GM21447 (cell line): Measurements from ENCODE around the gene GABBR2.

Experiments used
- ATAC-seq: cut with Tn5 transposase; IDR thresholded peaks from one replicate; pipeline ENCODE4 v1.9.1; 2021; ENCODE audit not compliant: unreplicated experiment

Gene GABBR2

DNA sequence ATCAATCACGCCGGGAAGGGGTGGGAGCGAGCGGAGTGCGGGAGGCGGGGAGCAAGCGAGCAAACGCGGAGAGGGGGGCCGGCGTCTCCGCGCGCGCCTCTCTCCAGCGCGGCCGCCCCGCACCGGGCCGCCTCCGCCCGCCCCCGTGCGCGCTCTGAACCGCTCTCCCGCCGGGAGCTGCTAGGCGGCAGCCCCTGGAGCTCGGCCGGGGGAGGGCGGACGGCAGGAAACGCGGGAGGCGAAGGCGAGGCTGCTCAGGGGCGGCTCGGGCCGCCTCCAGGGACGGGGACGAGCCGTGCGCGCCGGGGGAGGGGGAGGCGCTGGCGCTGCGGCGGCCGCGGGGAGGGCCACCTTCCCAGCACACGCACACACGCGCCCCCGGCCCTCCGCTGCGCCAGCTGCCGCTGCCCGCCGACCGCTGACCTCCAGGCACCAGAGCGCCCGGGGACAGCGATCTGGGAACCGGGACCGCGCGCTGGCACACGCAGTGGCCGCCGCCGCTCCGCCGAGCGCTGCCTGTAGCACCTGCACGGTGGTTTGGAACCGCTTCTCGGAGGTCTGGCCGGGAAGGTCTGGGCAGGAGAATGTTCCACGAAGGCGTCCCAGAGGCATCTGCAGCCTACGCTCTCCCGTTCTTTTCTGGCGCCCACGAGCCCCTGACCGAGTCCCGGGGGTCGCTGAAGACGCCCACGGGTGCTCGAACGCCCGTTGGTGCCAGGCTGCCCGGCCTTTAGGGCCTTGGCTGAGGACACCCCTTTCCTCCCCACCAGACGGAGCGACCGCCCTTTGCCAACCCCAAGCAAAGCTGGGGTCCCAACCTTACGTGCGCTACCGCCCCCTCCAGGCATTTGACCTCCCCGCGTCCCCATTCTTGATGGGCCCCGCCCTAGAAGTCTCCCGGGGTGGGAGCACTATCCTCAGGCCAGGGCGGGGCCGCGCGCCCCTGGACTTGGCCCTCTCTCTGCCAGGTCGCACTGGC lies at the start of gene GABBR2:
Gene GABBR2 (minus strand): TSS at position 3 of the 979 bp plus-strand sequence. CDS start 198 bp downstream, outside the sequence.
- no peak for ATAC-seq

DNA sequence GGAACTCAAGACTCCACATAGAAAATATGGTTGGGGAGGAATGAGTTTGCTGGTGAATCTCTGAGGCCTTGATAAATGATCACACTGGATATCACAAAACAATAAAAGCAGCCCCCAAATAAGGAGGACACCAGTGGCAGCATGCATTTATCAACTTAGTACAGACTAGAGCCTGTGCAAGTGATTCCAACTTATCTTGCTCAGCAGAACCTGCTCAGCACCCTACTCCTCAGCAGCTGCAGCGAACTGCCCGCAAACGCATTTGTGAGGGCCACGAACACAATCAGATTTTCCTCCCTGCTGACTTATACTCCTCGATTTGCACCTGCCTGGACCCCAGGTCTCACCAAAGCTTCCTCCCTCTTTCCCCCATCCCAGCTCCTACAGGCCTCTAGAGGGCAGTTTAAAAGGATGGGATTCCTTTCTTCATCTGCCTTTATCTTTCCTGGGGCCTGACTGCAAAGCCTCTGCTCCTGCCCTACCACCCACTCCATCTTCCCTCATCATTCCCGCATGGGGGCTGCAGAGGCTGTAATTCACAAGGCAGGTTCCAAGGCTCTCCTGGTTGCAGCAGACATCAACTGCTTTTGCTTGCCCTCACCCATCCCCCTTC lies 46.4 kb upstream of the GABBR2 start:
- ATAC-seq: no peak

DNA sequence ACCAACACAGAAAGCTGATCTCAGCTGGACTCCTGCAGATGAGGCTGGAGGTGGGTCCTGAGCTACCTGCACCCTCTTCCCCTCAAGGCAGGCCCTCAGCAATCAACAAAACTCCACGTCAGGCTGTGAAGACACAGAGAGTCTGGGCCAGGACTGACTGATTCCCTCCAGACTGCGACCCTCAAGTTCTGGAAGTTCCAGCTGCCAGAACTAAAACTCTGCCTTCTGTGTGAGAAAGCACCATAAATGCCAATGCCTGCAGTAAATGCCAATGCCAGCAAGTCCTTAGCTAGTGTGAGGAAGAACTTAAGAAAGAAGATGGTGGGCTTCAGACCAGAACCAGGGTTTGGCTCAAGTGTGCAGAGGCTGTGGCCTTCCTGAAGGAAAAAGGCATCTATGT lies 42.5 kb upstream of the GABBR2 start:
- no peak for ATAC-seq

DNA sequence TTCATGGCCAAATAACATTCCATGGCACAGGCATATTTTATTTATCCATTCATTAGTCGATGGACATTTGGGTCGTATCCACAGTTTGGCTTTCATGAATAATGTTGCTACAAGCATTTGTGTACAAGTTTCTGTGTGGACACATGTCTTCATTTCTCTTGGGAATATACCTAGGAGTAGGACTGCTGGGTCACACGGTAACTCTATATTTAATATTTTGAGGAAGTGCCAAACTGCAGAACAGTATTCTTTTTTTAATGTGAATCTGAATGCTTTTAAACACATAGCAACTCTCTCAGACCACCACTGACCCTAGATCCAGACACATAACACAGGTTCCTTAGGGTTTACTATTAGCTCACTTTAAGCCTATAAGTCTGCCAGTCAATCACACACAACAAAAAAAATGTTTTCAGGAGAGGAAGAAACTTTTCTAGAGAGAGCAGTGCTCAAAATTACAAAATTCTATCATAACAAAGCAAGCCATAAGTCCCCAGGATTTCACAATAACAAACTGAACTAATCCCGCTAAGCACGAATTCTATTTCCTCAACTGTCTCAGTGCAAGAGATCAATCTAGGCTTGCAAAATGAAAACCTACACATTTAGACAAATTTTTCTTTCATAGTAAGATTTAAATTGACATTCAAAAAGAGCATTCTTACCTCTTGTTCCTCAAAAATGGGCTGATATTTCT lies 41.8 kb upstream of the GABBR2 start:
- no peak for ATAC-seq

DNA sequence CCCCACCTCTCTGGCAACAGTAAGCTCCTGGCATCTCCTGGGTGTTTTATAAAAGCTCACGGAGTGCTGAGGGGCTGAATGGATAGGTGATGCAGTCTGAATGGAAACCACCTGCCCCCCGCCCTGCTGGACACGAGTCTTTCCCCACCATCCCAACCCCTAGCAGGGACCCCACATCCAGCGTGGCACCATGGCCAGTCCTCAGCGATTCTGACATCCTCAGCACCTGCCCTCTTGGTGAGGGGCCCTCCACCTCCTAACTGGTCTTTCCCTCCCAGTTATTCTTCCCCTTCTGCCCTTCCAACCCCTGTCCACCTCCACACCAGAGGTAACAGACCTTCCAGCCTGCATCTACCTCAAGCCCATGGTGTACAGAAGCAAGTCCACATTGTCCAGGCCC lies 38.7 kb upstream of the GABBR2 start:
- ATAC-seq: no peak

DNA sequence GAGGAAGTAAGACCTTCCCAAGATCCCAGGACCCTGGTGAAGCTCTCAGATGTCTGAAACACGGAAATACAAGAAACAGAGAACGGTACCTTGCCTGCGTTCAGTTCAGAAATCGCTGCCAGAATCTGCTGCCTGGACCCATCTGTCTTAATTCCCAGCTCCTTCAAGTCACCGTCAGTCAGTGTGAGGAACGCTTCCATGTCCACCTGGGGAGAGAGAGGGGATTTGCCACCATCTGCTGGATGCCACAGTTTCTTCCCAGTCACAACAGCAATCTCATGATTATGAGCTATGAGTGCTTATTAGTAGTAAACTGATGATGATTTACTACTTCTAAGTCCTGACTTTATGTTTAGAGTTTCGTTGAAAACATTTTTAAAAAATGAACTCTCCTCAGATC lies 36.7 kb upstream of the GABBR2 start:
- ATAC-seq: no peak

DNA sequence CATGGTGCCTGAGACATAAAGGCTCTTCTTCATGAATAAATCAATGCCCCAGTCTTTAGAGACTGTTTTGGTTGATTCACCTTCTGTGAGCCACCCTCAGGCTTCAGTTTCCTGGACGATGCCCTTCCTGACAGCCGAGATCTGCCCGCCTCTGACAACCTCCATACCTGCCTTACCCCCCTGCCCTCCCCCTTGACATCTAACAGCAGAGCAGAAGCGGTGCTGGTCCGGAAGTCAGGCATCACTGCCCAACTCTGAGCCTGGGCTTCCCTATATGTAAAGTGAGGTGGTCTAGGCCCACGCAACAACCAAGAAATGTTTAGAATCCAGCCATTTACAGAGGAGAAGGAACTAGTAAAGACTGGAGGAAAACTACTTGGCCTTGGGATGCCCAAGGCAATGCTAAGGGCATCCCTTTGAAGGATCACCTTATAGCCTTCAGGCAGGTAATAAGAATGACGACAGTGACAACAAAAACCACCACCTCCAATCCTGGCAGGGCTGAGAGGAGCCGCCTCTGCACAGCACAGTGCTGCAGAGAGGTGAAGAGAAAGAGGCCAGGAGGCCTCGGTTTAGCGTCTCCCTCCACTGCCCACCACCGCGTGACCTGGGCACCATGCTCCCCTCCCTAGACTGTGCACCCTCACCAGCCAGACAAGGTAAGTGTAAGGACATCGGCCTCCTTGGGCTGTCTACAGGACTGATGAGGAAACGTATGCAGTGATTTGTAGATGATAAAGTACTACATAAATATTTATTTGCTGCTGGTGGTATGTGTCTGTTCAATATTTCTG lies 35.3 kb upstream of the GABBR2 start:
- ATAC-seq: no peak

DNA sequence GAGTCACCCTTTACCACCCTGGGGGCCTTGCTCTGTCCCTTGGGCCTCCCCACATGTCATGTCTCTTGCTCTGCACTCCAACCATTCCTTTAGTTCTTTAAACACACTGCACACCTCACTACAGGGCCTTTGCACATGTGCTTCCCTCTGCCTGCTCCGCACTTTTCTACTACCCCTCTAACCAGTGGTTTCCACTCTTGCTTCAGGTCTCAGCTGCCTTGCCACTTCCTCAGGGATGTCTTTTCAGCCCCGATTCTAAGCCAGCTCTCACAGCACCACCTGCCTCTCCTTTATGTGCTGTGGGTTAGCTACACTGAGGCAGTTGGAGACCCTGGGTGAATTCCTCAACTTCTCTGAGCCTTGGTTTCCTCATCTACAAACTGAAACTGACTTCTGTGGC lies 34.6 kb upstream of the GABBR2 start:
- no peak for ATAC-seq

DNA sequence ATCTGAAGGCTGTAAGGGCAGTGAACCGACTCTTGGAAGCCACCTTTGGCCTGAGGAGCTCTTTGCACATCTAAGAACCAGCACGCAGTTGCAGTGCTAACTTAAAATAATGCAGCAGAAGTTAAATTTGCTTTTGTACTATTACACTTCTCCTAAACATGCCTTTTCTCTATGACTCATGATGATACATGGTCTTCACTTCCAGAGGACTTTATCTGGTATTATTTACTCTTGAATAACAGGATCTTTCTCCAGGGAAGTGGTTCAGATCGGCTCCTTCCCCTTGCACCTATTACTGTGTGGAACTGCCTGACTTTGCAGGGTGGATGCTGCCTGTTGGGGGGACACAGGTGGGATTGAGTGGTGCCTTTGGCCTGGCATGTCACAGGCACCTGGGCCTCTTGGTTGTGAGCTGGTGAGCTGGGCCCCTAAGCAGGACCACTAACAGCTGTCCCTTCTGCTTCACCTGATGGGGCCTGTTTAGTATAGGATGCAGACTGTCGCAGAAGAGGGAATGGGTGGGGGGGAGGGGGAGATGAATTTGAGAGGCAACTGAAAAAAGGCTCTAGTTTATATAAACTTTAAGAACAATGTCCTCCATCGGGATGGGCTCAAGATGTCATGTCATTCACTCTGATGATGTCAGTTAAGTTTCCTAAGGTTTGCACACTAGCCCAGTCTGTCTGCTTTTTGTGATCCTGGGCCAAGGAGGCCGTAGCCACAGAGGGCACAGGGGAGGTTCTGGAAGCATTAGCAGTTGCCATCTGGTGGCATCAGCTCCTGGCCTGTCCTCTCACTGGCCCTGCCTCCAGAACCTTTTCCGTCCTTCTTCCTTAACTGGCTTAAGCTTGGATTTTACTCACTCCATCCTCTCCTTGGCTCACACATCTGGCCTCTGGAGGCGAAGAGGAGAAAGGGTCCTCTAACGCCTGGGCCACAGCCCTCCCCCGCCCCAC lies 33.9 kb upstream of the GABBR2 start:
- ATAC-seq: no peak

DNA sequence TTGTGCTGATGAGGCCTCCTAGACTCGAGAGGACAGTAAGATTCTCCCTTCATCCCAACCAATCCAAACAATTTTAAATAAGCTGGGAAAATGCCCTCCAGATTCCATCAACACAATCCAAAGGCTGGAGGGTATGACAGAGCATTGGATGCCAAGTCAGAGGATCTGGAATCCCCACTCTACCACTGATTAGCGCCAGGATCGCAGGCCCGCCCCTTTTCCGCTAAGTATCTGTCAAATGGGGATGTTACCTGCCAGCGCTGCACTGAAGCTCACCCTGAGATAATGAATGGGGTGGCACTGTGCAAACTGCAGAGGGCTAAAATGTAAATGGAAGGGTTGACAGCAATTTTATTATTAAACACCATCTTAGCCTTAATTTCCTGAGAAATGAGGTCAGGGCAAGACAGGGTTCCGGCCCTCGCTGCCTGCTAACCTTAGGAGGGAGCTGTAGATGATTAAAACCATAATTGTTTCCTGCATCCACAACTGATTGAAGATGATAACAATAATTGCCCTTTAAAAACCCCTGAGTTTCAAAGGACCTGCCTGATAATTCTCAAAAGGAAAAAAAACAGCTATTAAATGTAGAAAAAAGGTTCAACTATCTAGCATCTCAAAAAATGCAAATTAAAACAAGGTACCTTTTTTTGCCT lies 31.6 kb upstream of the GABBR2 start:
- no peak for ATAC-seq

DNA sequence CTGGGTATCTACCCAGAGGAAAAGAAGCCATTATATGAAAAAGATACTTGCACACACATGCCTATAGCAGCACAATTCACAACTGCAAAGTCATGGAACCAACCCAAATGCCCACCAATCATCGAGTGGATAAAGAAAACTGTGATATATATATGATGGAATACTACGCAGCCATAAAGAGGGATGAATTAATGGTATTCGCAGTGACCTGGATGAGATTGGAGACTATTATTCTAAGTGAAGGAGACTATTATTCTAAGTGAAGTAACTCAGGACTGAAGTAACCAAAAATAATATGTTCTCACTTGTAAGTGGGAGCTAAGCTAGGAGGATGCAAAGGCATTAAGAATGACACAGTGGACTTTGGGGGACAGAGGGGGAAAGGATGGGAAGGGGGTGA lies 30.0 kb upstream of the GABBR2 start:
- no peak for ATAC-seq

DNA sequence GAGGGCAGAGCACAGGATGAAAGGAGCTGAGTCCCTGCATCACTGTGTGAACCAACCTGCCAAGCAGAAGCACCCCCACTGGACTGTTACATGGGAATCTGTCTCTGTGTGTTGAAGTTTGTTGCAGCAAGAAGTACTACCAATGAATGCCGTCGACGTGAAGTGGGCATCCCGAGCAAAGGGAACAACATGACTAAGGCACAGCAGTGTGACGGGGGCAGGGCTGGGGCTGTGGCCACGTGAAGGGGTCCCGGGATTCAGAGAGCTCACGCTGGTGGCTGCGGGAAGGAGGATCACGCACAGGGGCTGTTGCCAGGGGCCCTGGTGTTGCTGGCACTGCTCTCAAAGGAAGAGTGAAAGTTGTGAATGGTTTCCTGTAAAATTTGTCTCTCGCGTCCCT lies 27.5 kb upstream of the GABBR2 start:
- no peak for ATAC-seq

DNA sequence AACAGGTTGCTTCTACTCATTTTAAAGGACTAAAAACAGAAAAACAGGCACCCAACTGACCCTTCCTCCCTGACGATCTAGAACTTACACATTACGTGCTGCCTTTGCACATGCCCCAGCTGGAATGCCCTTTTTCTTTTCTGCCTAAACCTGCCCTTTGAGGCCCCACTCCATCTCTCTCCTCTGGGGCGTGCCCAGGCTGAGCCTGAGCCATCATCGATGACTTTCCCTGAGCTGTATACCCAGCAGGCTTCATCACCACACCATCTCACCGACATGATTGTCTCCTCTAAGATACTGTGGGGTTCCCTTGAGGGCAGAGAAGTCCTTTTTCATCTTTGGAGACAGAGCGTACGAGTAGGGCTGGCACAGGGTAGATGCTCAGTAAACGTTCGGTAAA lies 24.1 kb upstream of the GABBR2 start:
- no peak for ATAC-seq

DNA sequence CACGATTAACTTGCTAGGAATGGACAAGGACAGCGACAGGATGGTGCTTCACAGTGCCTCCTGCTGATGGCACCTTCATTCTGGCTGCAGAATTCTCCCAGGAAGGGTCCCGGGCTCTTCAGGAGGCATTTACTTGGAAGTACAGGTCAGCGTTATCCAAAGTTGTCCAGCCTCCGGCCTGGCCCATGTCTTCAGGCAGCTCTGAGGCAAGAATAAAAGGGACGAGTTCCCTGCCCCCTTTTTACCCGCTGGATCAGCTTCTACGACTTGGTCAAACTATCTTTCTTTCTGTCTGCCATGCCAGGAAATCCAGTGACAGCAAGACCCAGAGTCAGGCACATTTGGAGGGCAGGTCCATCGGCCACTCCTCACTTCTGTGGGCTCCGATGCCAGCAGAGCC lies 23.4 kb upstream of the GABBR2 start:
- no peak for ATAC-seq

DNA sequence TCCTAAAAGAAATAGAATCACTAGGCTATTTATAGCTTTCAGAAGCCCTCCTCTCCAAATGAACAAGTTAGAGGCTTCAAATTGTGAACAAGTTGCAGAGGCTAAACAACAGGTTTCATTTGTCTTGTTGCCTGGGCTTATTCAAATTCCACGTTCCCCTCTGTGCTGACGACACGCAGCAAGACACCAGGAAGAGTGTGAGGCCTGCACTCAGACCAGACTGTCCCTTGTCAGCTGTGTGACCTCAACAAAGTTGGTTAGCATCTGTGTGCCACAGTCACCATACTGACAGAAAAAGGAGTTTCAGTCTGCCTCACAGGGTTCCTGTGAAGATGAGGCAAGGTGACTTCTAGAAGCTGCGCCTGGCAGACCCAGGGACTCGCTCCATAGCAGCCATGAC lies 22.1 kb upstream of the GABBR2 start:
- ATAC-seq: no peak

DNA sequence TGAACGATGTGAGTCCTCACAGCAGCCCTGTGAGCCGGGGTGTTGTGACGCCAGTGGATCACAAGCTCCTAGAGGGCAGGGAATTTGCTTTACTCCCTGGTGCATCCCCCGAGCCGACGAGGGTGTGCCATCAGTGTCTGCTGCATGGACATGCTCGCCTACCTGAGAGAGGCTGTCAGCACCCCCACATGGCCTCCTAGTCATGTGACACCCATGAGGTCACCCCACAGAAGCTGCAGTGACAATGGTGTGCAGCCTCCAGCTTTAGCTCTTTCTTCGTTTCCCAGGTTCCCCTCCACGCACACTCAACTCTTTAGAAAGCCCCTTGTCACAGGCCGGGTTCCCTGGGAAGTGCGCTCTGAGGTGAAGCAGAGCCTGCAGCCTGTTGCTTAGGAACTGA lies 19.8 kb upstream of the GABBR2 start:
- ATAC-seq: no peak

DNA sequence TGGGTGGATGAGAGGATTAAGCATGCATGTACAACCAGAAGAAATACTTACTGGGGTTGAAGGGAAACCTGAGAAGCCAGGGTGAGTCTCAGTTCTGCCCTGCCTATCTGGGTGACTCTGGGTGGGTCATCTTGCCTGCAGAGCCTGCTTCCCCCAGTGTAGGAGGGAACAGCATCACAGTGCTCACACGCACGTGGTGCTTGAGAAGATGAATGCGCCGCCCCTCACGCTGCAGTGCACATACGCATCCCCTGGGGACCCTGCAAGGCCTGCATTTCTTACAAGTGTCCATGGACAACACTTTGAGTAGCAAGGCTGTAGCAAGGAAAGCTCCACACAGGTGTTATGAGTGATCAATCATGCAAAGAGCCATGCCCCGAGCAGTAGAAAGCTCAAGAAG lies 18.7 kb upstream of the GABBR2 start:
- no peak for ATAC-seq

DNA sequence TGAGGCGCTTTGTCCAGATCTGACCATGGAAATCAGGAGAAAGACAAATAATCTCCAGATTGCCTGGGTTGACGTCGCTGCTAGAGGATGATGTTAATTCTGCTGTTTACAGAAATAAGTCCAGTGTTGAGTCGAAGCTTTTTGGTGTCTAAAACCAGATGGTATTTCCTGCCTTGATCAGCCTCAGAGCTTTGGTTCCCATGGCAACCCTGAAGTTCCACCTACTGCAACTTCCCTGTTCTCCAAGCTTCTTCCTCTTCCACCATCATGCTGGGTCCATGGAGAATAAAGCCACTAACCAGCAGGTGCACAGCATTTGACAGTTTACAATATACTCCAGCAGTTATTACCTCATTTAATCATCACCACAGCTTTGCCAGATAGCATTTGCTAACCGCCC lies 18.0 kb upstream of the GABBR2 start:
- ATAC-seq: no peak

DNA sequence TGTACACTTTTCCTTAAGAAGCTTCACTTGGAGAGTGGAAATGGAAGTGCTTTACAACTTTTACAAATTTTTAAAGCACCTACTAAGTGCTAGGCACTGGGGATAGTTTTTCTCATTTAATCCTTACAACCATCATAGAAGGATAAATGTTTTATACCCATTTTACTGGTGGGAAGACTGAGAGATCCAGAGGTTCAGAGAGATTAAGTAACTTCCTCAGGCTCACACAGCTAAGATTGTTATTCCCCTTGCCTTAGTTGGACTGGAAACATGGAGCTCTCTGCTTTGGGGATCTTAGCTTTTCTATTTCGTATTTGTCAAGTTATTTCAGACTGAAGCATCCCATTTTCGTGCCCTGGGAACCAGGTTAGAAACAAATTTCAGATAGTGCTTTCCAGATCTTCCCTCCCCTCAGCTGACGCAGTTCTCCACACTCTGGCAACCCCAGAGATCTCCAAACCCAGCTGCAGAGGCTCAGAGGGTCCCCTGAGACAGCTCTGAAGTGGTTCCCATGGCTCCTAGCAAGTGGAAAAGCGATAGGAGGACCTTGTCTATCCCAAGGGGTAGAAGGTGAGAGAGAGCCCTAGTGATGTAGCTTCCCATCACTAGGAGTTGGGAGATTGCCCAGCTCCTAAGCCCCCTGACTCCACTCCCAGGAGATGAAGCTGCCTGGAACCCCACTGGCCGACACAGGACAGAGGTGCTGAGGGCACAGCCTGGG lies 16.2 kb upstream of the GABBR2 start:
- ATAC-seq: no peak
